GM10248 (cell line): ENCODE results near the gene SETD2.

ENCODE experiments used
- CTCF ChIA-PET: fragments of 300-600 bp; sonication (Branson Sonifier 250); formaldehyde crosslinking; extraction: SDS; loops from one replicate; lab custom pipeline; 2021; ENCODE audit warnings: antibody characterized with exemption; lab: Yijun Ruan, JAX
- POLR2A ChIA-PET: fragments of 350-650 bp; sonication (Branson Sonifier 250); formaldehyde crosslinking; extraction: SDS; loops from one replicate; lab custom pipeline; 2020; ENCODE audit warnings: antibody characterized with exemption; lab: Yijun Ruan, JAX
- DNase-seq: peaks from one replicate; pipeline ENCODE4 v3.0.0; 2012; ENCODE audit errors: extremely low spot score
- TF ChIP-seq, protein P1 (sequence below): IDR thresholded peaks from 2 replicates; pipeline ENCODE4 v1.5.1; 2012; ENCODE audit warnings: mild to moderate bottlenecking, low read depth; ENCODE audit errors: extremely low read depth, missing control alignments, control extremely low read depth

Gene SETD2

DNA sequence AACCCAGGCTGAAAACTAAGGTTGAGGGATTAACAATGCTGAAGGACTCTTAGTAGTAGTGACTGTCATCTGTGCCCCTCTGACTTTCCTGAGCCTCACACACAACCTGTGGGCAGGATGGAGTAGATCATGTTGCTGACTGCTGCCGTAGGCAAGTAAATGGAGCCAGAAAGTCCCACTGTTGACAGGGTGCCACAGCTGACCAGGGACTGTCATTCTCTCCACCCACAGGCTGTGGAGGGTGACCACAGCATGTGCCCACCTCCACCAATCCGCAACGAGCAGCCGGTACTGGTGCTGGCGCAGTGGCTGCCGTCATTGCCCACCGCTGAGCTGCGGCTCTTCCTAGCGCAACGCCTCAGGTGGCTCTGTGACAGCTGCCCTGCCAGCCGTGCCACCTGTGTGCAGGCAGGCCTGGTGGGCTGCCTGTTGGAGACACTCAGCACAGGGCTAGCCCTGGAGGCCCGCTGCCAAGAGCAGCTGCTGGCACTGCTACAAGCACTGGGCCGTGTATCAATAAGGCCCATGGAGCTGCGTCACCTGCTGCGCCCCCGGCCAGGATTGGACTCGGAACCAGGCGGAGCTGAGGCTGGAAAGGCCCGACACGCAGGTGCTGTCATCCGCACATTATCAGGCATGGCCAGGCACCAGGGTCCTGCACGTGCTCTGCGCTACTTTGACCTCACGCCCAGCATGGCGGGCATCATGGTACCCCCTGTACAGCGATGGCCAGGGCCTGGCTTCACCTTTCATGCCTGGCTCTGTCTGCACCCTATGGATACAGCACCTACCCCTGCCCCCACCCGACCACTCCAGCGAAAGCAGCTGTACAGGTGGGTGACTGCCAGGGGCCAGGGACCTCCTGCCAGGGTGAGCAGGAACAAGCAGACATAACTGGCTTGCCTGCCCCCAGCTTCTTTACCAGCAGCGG, 168.8 kb downstream of the SETD2 start:
- ChIA-PET POLR2A (interaction anchor here (0.5 to 0.6 kb wide), 2 partner anchors 18 to 22 kb away, joined by 3 to 4 read pairs; no protein-coding TSS in a partner anchor), CTCF (interaction anchor here (0.6 to 1.3 kb wide), 2 partner anchors 14 to 85 kb away, joined by 3 read pairs; no protein-coding TSS in a partner anchor)
- no peak for DNase-seq
- TF ChIP-seq, protein P1, sequence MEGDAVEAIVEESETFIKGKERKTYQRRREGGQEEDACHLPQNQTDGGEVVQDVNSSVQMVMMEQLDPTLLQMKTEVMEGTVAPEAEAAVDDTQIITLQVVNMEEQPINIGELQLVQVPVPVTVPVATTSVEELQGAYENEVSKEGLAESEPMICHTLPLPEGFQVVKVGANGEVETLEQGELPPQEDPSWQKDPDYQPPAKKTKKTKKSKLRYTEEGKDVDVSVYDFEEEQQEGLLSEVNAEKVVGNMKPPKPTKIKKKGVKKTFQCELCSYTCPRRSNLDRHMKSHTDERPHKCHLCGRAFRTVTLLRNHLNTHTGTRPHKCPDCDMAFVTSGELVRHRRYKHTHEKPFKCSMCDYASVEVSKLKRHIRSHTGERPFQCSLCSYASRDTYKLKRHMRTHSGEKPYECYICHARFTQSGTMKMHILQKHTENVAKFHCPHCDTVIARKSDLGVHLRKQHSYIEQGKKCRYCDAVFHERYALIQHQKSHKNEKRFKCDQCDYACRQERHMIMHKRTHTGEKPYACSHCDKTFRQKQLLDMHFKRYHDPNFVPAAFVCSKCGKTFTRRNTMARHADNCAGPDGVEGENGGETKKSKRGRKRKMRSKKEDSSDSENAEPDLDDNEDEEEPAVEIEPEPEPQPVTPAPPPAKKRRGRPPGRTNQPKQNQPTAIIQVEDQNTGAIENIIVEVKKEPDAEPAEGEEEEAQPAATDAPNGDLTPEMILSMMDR, result no peak

DNA sequence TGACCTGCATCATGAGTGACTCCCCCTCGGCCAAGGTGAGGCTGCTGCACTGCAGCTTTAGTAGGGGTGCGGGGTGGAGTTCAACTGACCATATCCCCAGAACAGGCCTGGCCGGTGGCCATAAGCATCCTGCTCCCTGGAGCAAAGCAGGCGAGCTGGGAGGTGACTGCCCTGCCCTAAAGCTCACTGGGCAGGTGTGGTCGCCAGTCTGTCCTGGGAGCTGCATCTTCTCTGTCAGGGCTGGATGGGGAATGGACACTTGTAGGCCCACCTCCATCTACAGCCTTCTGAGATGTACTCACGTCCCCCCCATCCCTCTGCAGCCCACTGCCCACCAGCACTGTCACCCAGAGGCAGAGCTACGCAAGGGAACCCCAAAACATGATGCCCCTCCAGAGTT, 169.9 kb downstream of the SETD2 start:
- TF ChIP-seq, protein P1, result no peak
- POLR2A ChIA-PET, result no interaction called here
- no peak for DNase-seq
- CTCF ChIA-PET, result interaction anchor here (1.1 to 2.0 kb wide), 4 partner anchors 12 to 96 kb away, joined by 3 to 5 read pairs (median 4); no protein-coding TSS in a partner anchor

DNA sequence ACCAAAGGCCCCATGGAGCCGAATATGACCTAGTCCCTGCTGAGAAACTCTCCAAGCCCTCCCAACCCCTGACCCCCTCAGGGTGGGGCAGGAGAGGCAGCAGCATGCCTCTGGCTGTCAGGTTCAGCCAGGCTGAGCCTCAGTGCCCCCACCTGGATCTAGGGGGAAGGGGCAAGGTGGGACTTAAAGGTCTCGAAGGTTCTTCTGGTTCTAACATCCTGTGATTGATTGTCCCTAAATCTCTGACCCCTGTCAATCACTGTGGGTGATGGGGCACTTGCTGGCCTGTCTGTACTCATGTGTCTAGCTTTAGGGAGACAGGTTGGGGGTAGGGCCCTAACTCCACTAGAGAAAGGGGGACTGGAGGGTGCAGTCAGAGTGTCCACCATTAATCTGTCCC, 170.6 kb downstream of the SETD2 start:
- POLR2A ChIA-PET, result no interaction called here
- no peak for DNase-seq
- TF ChIP-seq, protein P1, result no peak
- CTCF ChIA-PET, result interaction anchor here (1.1 to 2.0 kb wide), 5 partner anchors 9 to 95 kb away, joined by 3 to 5 read pairs (median 3); no protein-coding TSS in a partner anchor

DNA sequence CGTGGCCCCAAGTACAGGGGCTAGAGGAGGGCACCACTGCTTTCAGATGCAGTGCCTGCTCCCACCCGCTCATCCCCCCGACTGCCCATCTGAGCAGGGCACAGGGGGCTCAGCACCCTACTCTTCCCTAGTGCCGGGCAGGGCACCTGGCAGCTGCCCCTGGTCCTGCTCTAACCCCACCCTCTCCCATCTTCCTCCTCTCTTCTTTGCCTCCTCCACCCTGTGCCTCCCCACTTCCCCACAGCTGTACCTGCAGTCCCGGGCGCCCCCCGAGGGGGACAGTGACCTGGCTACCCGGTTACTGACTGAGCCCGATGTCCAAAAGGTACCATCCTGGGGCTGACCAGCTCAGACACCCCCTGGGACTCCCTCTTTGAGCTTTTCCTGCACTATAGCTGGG, 171.7 kb downstream of the SETD2 start:
- ChIA-PET CTCF (interaction anchor here (1.1 kb wide), 2 partner anchors 10 to 11 kb away, joined by 3 read pairs; no protein-coding TSS in a partner anchor), POLR2A (no interaction called here)
- TF ChIP-seq, protein P1, result no peak
- DNase-seq, result no peak

DNA sequence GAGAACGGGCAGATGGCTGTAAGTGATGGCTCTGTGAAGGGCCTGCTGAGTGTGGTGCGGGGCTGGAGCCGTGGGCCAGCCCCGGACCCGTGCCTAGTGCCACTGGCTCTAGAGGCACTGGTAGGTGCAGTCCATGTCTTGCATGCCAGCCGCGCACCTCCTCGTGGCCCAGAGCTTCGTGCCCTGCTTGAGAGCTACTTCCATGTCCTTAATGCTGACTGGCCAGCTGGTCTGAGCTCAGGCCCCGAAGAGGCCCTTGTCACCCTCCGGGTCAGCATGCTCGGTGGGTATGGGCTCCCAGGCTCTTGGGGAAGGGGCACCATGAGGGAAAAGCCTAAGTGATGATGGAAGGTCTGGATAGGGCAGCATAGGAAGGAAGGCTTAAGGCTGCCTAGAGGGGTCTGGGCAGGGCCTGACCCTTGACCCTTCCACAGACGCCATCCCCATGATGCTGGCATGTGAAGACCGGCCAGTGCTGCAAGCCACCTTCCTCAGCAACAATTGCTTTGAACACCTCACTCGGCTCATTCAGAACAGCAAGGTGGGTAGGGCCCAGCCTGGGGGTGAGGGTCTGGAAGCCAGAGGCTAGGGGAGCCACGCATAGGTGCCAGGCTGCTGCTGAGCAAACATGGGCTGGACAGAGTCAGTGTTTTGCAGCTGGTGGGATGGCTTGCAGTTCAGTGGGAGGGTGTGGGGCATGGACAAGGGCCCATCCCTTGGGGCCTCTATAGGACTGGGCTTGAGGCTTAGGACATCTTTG, 172.3 kb downstream of the SETD2 start:
- POLR2A ChIA-PET, result no interaction called here
- TF ChIP-seq, protein P1, result no peak
- CTCF ChIA-PET, result interaction anchor here (1.5 kb wide), 1 partner anchor 68 kb away, joined by 4 read pairs; no protein-coding TSS in a partner anchor
- no peak for DNase-seq
